H1 (cell line): Measurements from ENCODE around the gene CFAP221. TPM values are rescaled to one million over a fixed set of nuclear protein-coding genes. Genes with fewer than 3 reads are reported as not detected.

Source experiments
- SIRT6 ChIP-seq: IDR thresholded peaks from one replicate; pipeline ENCODE4 v1.7.1; 2012; ENCODE audit warnings: low read length, inconsistent platforms
- polyA plus RNA-seq, 7 experiments: library from polyadenylated mRNA; depleted of rRNA in 3 of 7; stranded (reverse) in 5 of 7; unstranded in 2 of 7; fragments of >200 nt in 5 of 7; fragments of 200-250 nt in 2 of 7; gene quantifications; 1 replicate in 5 of 7; 2 replicates in 1 of 7; 4 replicates in 1 of 7; pipeline versions ENCODE4 v1.2.1 to v1.2.3, GENCODE V29; 2011 to 2013; ENCODE audit warnings: missing spikeins in 2 of 7, mixed read lengths in 2 of 7
- total RNA-seq: library from RNA; stranded (reverse); fragmentation: NEBNext Ultra II Directional; extraction: Animal tissue kit (Norgen Biotek cat#: 25700); gene quantifications from 2 replicates; pipeline ENCODE4 v1.2.1, GENCODE V29; 2021
- TF ChIP-seq, protein P1 (sequence below): fragments of 300-600 bp; sonication (generic); IDR thresholded peaks from 2 replicates; pipeline ENCODE4 v1.7.1; 2012; ENCODE audit warnings: low read length, moderate library complexity, mild to moderate bottlenecking, inconsistent platforms; ENCODE audit not compliant: insufficient replicate concordance

The CFAP221 gene
- total and polyA plus RNA-seq, 2 of the 8 experiments (the other 6 are each of a cell fraction or from before 2014, with no cell fraction given) = 0.14 to 0.71 TPM

DNA sequence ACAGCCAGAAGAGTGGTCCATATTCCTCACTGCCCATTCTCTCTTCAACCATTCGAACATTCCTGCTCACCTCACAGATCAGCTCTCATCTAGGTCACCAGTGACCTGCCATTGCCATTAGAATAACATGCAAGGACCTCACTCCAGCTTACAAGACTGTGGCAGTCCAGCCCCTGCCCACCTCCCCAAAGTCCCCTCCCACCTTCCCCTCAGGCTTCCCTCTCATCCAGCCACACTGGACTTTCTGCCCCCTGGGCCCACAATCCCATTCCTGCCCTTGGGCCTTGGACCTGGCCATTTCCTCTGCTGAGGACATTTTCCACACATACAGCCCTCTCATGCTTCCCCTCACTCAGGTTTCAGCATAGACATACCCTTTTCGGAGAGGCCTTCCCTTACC lies 129.5 kb downstream of the CFAP221 start (continued):
- TF ChIP-seq, protein P1, sequence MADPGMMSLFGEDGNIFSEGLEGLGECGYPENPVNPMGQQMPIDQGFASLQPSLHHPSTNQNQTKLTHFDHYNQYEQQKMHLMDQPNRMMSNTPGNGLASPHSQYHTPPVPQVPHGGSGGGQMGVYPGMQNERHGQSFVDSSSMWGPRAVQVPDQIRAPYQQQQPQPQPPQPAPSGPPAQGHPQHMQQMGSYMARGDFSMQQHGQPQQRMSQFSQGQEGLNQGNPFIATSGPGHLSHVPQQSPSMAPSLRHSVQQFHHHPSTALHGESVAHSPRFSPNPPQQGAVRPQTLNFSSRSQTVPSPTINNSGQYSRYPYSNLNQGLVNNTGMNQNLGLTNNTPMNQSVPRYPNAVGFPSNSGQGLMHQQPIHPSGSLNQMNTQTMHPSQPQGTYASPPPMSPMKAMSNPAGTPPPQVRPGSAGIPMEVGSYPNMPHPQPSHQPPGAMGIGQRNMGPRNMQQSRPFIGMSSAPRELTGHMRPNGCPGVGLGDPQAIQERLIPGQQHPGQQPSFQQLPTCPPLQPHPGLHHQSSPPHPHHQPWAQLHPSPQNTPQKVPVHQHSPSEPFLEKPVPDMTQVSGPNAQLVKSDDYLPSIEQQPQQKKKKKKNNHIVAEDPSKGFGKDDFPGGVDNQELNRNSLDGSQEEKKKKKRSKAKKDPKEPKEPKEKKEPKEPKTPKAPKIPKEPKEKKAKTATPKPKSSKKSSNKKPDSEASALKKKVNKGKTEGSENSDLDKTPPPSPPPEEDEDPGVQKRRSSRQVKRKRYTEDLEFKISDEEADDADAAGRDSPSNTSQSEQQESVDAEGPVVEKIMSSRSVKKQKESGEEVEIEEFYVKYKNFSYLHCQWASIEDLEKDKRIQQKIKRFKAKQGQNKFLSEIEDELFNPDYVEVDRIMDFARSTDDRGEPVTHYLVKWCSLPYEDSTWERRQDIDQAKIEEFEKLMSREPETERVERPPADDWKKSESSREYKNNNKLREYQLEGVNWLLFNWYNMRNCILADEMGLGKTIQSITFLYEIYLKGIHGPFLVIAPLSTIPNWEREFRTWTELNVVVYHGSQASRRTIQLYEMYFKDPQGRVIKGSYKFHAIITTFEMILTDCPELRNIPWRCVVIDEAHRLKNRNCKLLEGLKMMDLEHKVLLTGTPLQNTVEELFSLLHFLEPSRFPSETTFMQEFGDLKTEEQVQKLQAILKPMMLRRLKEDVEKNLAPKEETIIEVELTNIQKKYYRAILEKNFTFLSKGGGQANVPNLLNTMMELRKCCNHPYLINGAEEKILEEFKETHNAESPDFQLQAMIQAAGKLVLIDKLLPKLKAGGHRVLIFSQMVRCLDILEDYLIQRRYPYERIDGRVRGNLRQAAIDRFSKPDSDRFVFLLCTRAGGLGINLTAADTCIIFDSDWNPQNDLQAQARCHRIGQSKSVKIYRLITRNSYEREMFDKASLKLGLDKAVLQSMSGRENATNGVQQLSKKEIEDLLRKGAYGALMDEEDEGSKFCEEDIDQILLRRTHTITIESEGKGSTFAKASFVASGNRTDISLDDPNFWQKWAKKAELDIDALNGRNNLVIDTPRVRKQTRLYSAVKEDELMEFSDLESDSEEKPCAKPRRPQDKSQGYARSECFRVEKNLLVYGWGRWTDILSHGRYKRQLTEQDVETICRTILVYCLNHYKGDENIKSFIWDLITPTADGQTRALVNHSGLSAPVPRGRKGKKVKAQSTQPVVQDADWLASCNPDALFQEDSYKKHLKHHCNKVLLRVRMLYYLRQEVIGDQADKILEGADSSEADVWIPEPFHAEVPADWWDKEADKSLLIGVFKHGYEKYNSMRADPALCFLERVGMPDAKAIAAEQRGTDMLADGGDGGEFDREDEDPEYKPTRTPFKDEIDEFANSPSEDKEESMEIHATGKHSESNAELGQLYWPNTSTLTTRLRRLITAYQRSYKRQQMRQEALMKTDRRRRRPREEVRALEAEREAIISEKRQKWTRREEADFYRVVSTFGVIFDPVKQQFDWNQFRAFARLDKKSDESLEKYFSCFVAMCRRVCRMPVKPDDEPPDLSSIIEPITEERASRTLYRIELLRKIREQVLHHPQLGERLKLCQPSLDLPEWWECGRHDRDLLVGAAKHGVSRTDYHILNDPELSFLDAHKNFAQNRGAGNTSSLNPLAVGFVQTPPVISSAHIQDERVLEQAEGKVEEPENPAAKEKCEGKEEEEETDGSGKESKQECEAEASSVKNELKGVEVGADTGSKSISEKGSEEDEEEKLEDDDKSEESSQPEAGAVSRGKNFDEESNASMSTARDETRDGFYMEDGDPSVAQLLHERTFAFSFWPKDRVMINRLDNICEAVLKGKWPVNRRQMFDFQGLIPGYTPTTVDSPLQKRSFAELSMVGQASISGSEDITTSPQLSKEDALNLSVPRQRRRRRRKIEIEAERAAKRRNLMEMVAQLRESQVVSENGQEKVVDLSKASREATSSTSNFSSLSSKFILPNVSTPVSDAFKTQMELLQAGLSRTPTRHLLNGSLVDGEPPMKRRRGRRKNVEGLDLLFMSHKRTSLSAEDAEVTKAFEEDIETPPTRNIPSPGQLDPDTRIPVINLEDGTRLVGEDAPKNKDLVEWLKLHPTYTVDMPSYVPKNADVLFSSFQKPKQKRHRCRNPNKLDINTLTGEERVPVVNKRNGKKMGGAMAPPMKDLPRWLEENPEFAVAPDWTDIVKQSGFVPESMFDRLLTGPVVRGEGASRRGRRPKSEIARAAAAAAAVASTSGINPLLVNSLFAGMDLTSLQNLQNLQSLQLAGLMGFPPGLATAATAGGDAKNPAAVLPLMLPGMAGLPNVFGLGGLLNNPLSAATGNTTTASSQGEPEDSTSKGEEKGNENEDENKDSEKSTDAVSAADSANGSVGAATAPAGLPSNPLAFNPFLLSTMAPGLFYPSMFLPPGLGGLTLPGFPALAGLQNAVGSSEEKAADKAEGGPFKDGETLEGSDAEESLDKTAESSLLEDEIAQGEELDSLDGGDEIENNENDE = no peak
- no peak for TF ChIP-seq SIRT6
